HepG2 (cell line): ENCODE data around the gene BMX. TPM values are rescaled to one million over a fixed set of nuclear protein-coding genes. Genes with fewer than 3 reads are reported as not detected.

Experiments used
- ATAC-seq: fragments of 200-7000 bp; cut with Tn5 transposase; 3 replicates; pipeline ENCODE4 v1.9.1; 2020; ENCODE audit warnings: mild to moderate bottlenecking, moderate library complexity
- BruUV-seq: library from RNA; stranded (reverse); fragments of 400-500 nt; replicated peaks from 2 replicates; lab custom pipeline; 2021; lab: Mats Ljungman, UMichigan
- CTCF ChIA-PET: fragments of 300-600 bp; formaldehyde crosslinking; extraction: SDS; loops from one replicate; lab custom pipeline; 2021; ENCODE audit warnings: low total read pairs, inconsistent platforms, low intra/inter-chr PET ratio; lab: Yijun Ruan, JAX
- POLR2A ChIA-PET: fragments of 350-600 bp; sonication (Branson Sonifier 250); formaldehyde crosslinking; loops from one replicate; lab custom pipeline; 2020; ENCODE audit warnings: antibody characterized with exemption, inconsistent platforms; lab: Yijun Ruan, JAX
- DNase-seq: peaks from one replicate; pipeline ENCODE4 v3.0.0-alpha.2; 2015; ENCODE audit warnings: low spot score
- FAIRE-seq: peaks from 3 replicates; lab custom pipeline; 2011; peaks lifted over from hg19 to GRCh38; lab: Jason Lieb, UNC
- H2AFZ ChIP-seq: one replicate; pipeline ENCODE4 v1.6.1; 2011; ENCODE audit warnings: low read length, inconsistent platforms
- H3K27ac ChIP-seq: fragments of 300-600 bp; 3 replicates; pipeline ENCODE4 v1.8.0; 2011; ENCODE audit warnings: mixed run types, mild to moderate bottlenecking, mixed read lengths, low read length, inconsistent platforms; ENCODE audit not compliant: insufficient read depth; ENCODE audit errors: extremely low read length
- H3K27me3 ChIP-seq, 2 experiments: fragments of 200-600 bp in 1 of 2; 2 replicates in 1 of 2; 3 replicates in 1 of 2; pipeline versions ENCODE4 v1.6.0 to v1.8.0; 2011; ENCODE audit warnings: low read length in 2 of 2, mild to moderate bottlenecking in 2 of 2, moderate library complexity in 2 of 2, inconsistent platforms in 1 of 2; ENCODE audit not compliant: insufficient read depth in 2 of 2, control insufficient read depth in 1 of 2
- H3K36me3 ChIP-seq, 2 experiments: fragments of 200-600 bp in 1 of 2; replicated peaks in 1 of 2; 2 replicates in 1 of 2; 3 replicates in 1 of 2; pipeline versions ENCODE4 v1.5.1 to v1.8.0; 2011; ENCODE audit warnings: low read length in 2 of 2, inconsistent platforms in 1 of 2; ENCODE audit not compliant: insufficient read depth in 2 of 2, control insufficient read depth in 1 of 2
- H3K4me1 ChIP-seq: 2 replicates; pipeline ENCODE4 v1.5.1; 2012; ENCODE audit warnings: low read length, inconsistent platforms; ENCODE audit not compliant: insufficient read depth
- H3K4me2 ChIP-seq: 2 replicates; pipeline ENCODE4 v1.6.0; 2011; ENCODE audit warnings: low read depth, low read length, inconsistent platforms
- H3K4me3 ChIP-seq, 3 experiments: fragments of 200-600 bp in 1 of 3; sonication (generic), shearing (Covaris generic) in 1 of 3; replicated peaks in 1 of 3; 2 replicates each; pipeline ENCODE4 v1.5.1; 2011 to 2016; ENCODE audit warnings: low read length in 3 of 3, inconsistent platforms in 2 of 3, low read depth in 2 of 3, mild to moderate bottlenecking in 2 of 3, control low read depth in 1 of 3, mixed read lengths in 1 of 3; ENCODE audit not compliant: insufficient read depth in 1 of 3
- H3K79me2 ChIP-seq: one replicate; pipeline ENCODE4 v1.6.1; 2011; ENCODE audit warnings: low read length, inconsistent platforms; ENCODE audit not compliant: insufficient read depth
- H3K9ac ChIP-seq: 2 replicates; pipeline ENCODE4 v1.6.0; 2011; ENCODE audit warnings: mild to moderate bottlenecking, low read depth, low read length, inconsistent platforms; ENCODE audit not compliant: insufficient read depth
- H3K9me3 ChIP-seq: 2 replicates; pipeline ENCODE4 v1.5.1; 2012; ENCODE audit warnings: mild to moderate bottlenecking, low read length
- H4K20me1 ChIP-seq: 2 replicates; pipeline ENCODE4 v1.6.0; 2011; ENCODE audit warnings: inconsistent platforms, mild to moderate bottlenecking, low read length, moderate library complexity; ENCODE audit not compliant: insufficient read depth
- CTCF ChIP-seq: sonication (generic); formaldehyde crosslinking; IDR thresholded peaks from 2 replicates; pipeline ENCODE4 v1.5.0; 2020; ENCODE audit warnings: mild to moderate bottlenecking, missing genetic modification reagents, moderate library complexity
- FLYWCH1 ChIP-seq: sonication (generic); formaldehyde crosslinking; IDR thresholded peaks from 2 replicates; pipeline ENCODE4 v1.8.1; 2023; ENCODE audit warnings: mild to moderate bottlenecking, missing genetic modification reagents
- MLLT10 ChIP-seq: sonication (generic); formaldehyde crosslinking; IDR thresholded peaks from 2 replicates; pipeline ENCODE4 v1.4.0; 2020; ENCODE audit warnings: missing genetic modification reagents
- MXI1 ChIP-seq: IDR thresholded peaks from 3 replicates; pipeline ENCODE4 v1.6.1; 2012; ENCODE audit warnings: low read depth, low read length, inconsistent platforms, borderline replicate concordance
- POLR2AphosphoS5 ChIP-seq: IDR thresholded peaks from 2 replicates; pipeline ENCODE4 v1.6.1; 2012; ENCODE audit warnings: low read depth, low read length
- RAD21 ChIP-seq: fragments of 450-650 bp; formaldehyde crosslinking; IDR thresholded peaks from 2 replicates; pipeline ENCODE4 v1.5.0; 2020; ENCODE audit warnings: mild to moderate bottlenecking
- SMC3 ChIP-seq: IDR thresholded peaks from 2 replicates; pipeline ENCODE4 v1.6.1; 2011; ENCODE audit warnings: low read length, improper control_type of control experiment
- STAG1 ChIP-seq: sonication (generic); formaldehyde crosslinking; IDR thresholded peaks from 2 replicates; pipeline ENCODE4 v1.4.0; 2020; ENCODE audit warnings: missing genetic modification reagents
- STAT5B ChIP-seq: sonication (generic); formaldehyde crosslinking; IDR thresholded peaks from 2 replicates; pipeline ENCODE4 v1.4.0; 2020; ENCODE audit warnings: missing genetic modification reagents
- ZNF362 ChIP-seq: sonication (generic); formaldehyde crosslinking; IDR thresholded peaks from 2 replicates; pipeline ENCODE4 v1.4.0; 2020; ENCODE audit warnings: missing genetic modification reagents, mild to moderate bottlenecking, borderline replicate concordance
- WGBS: methylation state at CpG from one replicate; pipeline ENCODE4 v1.1.6; 2017; ENCODE audit warnings: low lambda C conversion rate; 5-methylcytosine and 5-hydroxymethylcytosine counted together
- in situ Hi-C: cut with HindIII; loops from 2 replicates; pipeline ENCODE4 v1.10.0; 2017; ENCODE audit warnings: low pct_unique_long_range_greater_than_20kb; ENCODE audit not compliant: extremely low pct_ligation_motif_present
- intact Hi-C: fragments of 100-400 bp; cut with micrococcal nuclease; formaldehyde crosslinking; loops from one replicate; pipeline ENCODE4 v1.10.0; 2022; ENCODE audit not compliant: unreplicated experiment
- polyA plus RNA-seq, 8 experiments: library from polyadenylated mRNA; depleted of rRNA in 3 of 8; stranded (reverse) in 7 of 8; unstranded in 1 of 8; fragments of >200 nt; fragmentation: Illumina TruSeq in 4 of 8; extraction: Trizol in 4 of 8; gene quantifications; 2 replicates each; pipeline versions ENCODE4 v1.2.1 to v1.2.3, GENCODE V29; 2011 to 2016; ENCODE audit warnings: low read depth in 4 of 8, missing spikeins in 1 of 8, mixed read lengths in 1 of 8; ENCODE audit not compliant: insufficient read depth in 1 of 8
- total RNA-seq, 5 experiments: library from RNA; depleted of rRNA; stranded (reverse); fragments of >200 nt; fragmentation: Illumina TruSeq; extraction: Trizol; gene quantifications; 2 replicates each; pipeline ENCODE4 v1.2.3, GENCODE V29; 2016; ENCODE audit warnings: low read depth in 1 of 5
- TF ChIP-seq, protein P1 (sequence below): sonication (generic); formaldehyde crosslinking; IDR thresholded peaks from 2 replicates; pipeline ENCODE4 v1.4.0; 2020; ENCODE audit warnings: mild to moderate bottlenecking, missing genetic modification reagents

Gene BMX
- total and polyA plus RNA-seq, 2 of the 13 experiments (the other 11 are each of a cell fraction or from before 2014, with no cell fraction given) = not detected

DNA sequence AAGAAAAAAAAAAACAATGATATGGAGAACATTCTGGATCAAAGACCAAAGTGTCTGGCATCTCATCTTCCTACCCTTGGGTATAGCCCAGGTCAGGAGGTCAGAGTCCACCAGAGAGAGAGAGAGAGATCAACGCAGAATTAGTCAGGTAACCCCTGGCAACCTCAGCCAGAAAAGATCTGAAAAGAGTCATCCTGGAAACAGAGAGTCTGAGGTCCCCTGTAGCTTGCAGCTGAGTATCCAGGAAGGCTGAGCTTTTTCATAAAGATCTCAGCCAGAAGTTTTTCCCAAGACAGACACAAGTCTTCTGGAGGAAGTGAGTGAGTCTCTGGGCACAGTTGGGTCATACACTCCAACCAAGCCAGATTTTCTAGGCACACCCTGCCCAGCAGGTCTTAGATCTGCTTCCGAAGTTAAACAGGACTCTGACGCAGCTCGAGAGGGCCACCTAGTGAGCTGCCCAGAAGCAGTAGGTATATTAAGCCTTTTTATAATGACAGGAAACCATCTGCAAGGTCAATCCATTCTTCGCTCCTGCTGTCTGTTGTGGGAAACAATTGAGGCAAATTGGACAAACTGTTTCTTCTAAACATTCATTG lies 64.5 kb downstream of the BMX start:
- in situ Hi-C loops = loop anchor here (10.0 kb wide), 2 partner anchors 60 to 220 kb away; partner anchors contain the start of gene BMX
- H2AFZ ChIP-seq = no peak overlapping the region
- intact Hi-C loops = loop anchor here (1.0 to 5.0 kb wide), 4 partner anchors 67 to 216 kb away; no protein-coding TSS in a partner anchor
- no peaks in the 10 kb centered on the region for H4K20me1 ChIP-seq
- no peak overlapping the region for H3K4me2 ChIP-seq
- no peak overlapping the region for H3K27ac ChIP-seq
- peak; percentile 20 for DNase-seq
- no TSS peak for BruUV-seq
- H3K79me2 ChIP-seq = no peaks in the 10 kb centered on the region
- no peak overlapping the region for H3K9ac ChIP-seq
- no CpG with 5 or more reads among the region's 5 CpGs for WGBS
- H3K4me1 ChIP-seq = peaks cover 11% of the 10 kb centered on the region
- H3K4me3 ChIP-seq = no peak overlapping the region
- no peaks in the 10 kb centered on the region for H3K9me3 ChIP-seq
- ATAC-seq = peak; percentile 92
- CTCF ChIA-PET = interaction anchor here (1.6 to 1.9 kb wide), 2 partner anchors 68 to 94 kb away, joined by 6 to 14 read pairs; no protein-coding TSS in a partner anchor
- TF ChIP-seq, protein P1, sequence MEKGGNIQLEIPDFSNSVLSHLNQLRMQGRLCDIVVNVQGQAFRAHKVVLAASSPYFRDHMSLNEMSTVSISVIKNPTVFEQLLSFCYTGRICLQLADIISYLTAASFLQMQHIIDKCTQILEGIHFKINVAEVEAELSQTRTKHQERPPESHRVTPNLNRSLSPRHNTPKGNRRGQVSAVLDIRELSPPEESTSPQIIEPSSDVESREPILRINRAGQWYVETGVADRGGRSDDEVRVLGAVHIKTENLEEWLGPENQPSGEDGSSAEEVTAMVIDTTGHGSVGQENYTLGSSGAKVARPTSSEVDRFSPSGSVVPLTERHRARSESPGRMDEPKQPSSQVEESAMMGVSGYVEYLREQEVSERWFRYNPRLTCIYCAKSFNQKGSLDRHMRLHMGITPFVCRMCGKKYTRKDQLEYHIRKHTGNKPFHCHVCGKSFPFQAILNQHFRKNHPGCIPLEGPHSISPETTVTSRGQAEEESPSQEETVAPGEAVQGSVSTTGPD (CRISPR knock-in tag) = no peak
- TF ChIP-seq ZNF362 (CRISPR knock-in tag) (no peak), FLYWCH1 (CRISPR knock-in tag) (no peak), SMC3 (peak; percentile 79), STAT5B (CRISPR knock-in tag) (no peak), STAG1 (CRISPR knock-in tag) (peak; percentile 72), CTCF (CRISPR knock-in tag) (peak; percentile 75), MLLT10 (CRISPR knock-in tag) (no peak), MXI1 (no peak), POLR2AphosphoS5 (no peak), RAD21 (CRISPR knock-in tag) (peak; percentile 44; the same call in 1 of the 2 replicates)
- no peaks in the 10 kb centered on the region for H3K36me3 ChIP-seq
- peak; percentile 81 for FAIRE-seq
- H3K27me3 ChIP-seq = no peaks in the 10 kb centered on the region
- POLR2A ChIA-PET = no interaction called here
